ENCODE data around the gene ATP4A. TPM values are rescaled to one million over a fixed set of nuclear protein-coding genes. Genes with fewer than 3 reads are reported as not detected.

The ATP4A gene
- total and polyA plus RNA-seq, 9 of the 15 experiments (the other 6 are each of a cell fraction or from before 2014, with no cell fraction given) = 0.15 TPM; not detected in 8

DNA sequence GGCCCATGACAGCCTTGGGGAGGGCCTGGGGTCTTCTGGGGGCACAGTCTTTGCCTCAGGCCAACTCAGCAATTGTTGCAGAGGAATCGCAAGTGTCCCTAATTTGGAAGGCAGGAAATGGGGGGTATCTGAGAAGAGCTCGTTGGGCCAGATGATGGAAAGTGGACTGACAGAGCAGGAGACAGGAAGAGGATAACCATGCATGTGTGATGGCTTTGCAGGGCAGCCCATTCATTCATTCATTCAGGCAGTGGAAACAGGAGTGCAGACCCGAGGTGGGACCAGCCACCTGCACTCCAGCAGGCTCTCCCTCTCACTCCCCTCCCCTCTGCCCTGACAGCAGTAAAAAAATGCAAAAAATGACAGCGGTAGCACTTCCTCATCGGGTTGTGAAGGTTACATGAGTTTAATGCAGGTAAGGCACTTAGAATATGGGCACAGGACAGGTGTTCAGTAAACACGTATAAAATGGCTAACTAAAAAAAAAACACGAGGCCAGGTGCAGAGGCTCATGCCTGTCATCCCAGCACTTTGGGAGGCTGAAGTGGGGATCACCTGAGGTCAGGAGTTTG is 23.0 kb downstream of the ATP4A start (continued):
- no peak for TF ChIP-seq RAD21 (CRISPR knock-in tag; conservative IDR thresholded peaks at IDR 0.05 in 1 of 2, IDR thresholded peaks at IDR 0.05 in 1 of 2)
- TF ChIP-seq ZSCAN29 (IDR thresholded peaks at IDR 0.05) = no peak
- no peak for TF ChIP-seq GABPA (tag; conservative IDR thresholded peaks at IDR 0.05; ENCODE audit: low read depth)
- TF ChIP-seq, protein P1, sequence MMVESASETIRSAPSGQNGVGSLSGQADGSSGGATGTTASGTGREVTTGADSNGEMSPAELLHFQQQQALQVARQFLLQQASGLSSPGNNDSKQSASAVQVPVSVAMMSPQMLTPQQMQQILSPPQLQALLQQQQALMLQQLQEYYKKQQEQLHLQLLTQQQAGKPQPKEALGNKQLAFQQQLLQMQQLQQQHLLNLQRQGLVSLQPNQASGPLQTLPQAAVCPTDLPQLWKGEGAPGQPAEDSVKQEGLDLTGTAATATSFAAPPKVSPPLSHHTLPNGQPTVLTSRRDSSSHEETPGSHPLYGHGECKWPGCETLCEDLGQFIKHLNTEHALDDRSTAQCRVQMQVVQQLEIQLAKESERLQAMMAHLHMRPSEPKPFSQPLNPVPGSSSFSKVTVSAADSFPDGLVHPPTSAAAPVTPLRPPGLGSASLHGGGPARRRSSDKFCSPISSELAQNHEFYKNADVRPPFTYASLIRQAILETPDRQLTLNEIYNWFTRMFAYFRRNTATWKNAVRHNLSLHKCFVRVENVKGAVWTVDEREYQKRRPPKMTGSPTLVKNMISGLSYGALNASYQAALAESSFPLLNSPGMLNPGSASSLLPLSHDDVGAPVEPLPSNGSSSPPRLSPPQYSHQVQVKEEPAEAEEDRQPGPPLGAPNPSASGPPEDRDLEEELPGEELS (CRISPR knock-in tag; IDR thresholded peaks at IDR 0.05; ENCODE audit: borderline replicate concordance) = no peak
- no peak for TF ChIP-seq ARID1B (IDR thresholded peaks at IDR 0.05)

DNA sequence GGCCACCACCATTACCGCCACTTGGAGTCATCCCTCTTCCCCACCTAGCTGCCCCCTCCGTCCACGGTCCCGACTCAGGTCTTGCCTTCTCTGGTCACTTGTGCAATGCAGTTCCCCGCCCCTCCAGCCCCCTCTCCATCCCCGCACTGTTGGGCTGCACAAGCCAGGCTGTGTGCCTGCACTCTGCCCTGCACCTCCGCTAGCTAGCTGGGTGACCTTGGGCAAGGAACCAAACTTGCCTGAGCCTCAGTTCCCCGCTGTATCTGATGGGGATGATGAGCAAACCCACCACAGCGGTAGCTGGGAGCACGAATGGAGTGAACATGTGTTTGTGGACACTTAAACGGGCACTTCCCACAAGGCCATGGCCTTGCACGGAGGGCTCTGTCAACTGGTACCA is 23.6 kb downstream of the ATP4A start:
- Histone ChIP-seq H2AFZ (ENCODE audit: low read depth, low read length) (no peak overlapping the region), H3K36me3 (ENCODE audit: control insufficient read depth, insufficient read depth, low read length) (peaks cover 27% of the 10 kb centered on the region; the same call in 2 of the 3 replicates), H4K20me1 (replicated peaks; ENCODE audit: control insufficient read depth, insufficient read depth, low read length) (no peaks in the 10 kb centered on the region), H3K4me1 (replicated peaks in 1 of 2; ENCODE audit: control insufficient read depth in 2 of 2, insufficient read depth in 2 of 2, low read length in 2 of 2) (peaks cover 6 to 9% of the 10 kb centered on the region in 2 experiments; a peak in 4 of 5 replicates), H3K9me1 (ENCODE audit: control insufficient read depth, insufficient read depth, low read length) (peaks cover 7% of the 10 kb centered on the region), H3K9me3 (replicated peaks; ENCODE audit: control insufficient read depth, insufficient read depth, low read depth, low read length) (no peaks in the 10 kb centered on the region), H3K27me3 (ENCODE audit: control insufficient read depth in 2 of 2, insufficient read depth in 2 of 2, low read length in 2 of 2) (peaks cover 0 to 9% of the 10 kb centered on the region in 2 experiments; a peak in 2 of 5 replicates), H3K4me2 (ENCODE audit: insufficient read depth, low read length) (no peak overlapping the region), H3K4me3 (no peak overlapping the region), H3K79me2 (ENCODE audit: control insufficient read depth, insufficient read depth, low read length) (peaks cover 16% of the 10 kb centered on the region), H3K9ac (ENCODE audit: insufficient read depth in 1 of 2, low read depth in 2 of 2, low read length in 2 of 2) (no peak overlapping the region), H3K27ac (ENCODE audit: extremely low read depth, low read depth, low read length) (no peak overlapping the region)
- TF ChIP-seq PHF21A (IDR thresholded peaks at IDR 0.05; ENCODE audit: borderline replicate concordance, low read depth) (no peak), POLR2A (conservative IDR thresholded peaks at IDR 0.05) (peak; percentile 41; the same call in 1 of the 2 replicates), POLR2G (IDR thresholded peaks at IDR 0.05; ENCODE audit: low read depth, low read length) (0 out of 2 replicates have a peak, but pooled peaks have one; percentile 12), RBFOX2 (IDR thresholded peaks at IDR 0.05; ENCODE audit: low read depth, low read length) (0 out of 2 replicates have a peak, but pooled peaks have one; percentile 17)
- intact Hi-C loops (cut with micrococcal nuclease) (no loop called here), in situ Hi-C loops (cut with MboI) (no loop called here)
- WGBS (ENCODE audit: insufficient coverage, low coverage, missing lambda C conversion rate) = 74% methylated on average over 12 of the region's 12 CpGs
- no peak for ATAC-seq
- BruUV-seq (replicated peaks) = no TSS peak
- ChIA-PET CTCF (ENCODE audit: low intra/inter-chr PET ratio) (no interaction called here), POLR2A (no interaction called here)
- no peak for DNase-seq (ENCODE audit: extremely low read depth in 1 of 4, low spot score in 3 of 4)
- FAIRE-seq = no peak

All from K562 (cell line).